Measurements from ENCODE around the gene IGFBP5.

Gene IGFBP5

GRCh38 chr2:216643986-216644659 lies 51.2 kb downstream of the IGFBP5 start:
- DNase-seq (ENCODE audit: low read depth): no peak

- DNase-seq (ENCODE audit: low read depth): no peak
Measured at GRCh38 chr2:216637472-216637871, 57.9 kb downstream of the IGFBP5 start.

GRCh38 chr2:216636551-216637450 lies 58.5 kb downstream of the IGFBP5 start:
- no peak for DNase-seq (ENCODE audit: low read depth)

GRCh38 chr2:216635701-216636550 lies 59.4 kb downstream of the IGFBP5 start:
- no peak for DNase-seq (ENCODE audit: low read depth)

- no peak for DNase-seq (ENCODE audit: low read depth)
Measured at GRCh38 chr2:216635171-216635570, 60.2 kb downstream of the IGFBP5 start.

- DNase-seq (ENCODE audit: low read depth): no peak
Measured at GRCh38 chr2:216634370-216635148, 60.8 kb downstream of the IGFBP5 start.

GRCh38 chr2:216633616-216634369 lies 61.6 kb downstream of the IGFBP5 start:
- no peak for DNase-seq (ENCODE audit: low read depth)

- DNase-seq (ENCODE audit: low read depth): no peak
Measured at GRCh38 chr2:216632952-216633615, 62.3 kb downstream of the IGFBP5 start, which contains the start of gene IGFBP2. IGFBP2 (plus strand) TSS chr2:216633420; CDS start chr2:216633524, 104 bp downstream.

GRCh38 chr2:216632346-216632951 lies 62.9 kb downstream of the IGFBP5 start:
- no peak for DNase-seq (ENCODE audit: low read depth)

GRCh38 chr2:216629784-216630183 lies 65.6 kb downstream of the IGFBP5 start:
- no peak for DNase-seq (ENCODE audit: low read depth)

- no peak for DNase-seq (ENCODE audit: low read depth)
Measured at GRCh38 chr2:216626875-216627245, 68.5 kb downstream of the IGFBP5 start.

- DNase-seq (ENCODE audit: low read depth): no peak
Measured at GRCh38 chr2:216626168-216626874, 69.0 kb downstream of the IGFBP5 start.

GRCh38 chr2:216624251-216624650 lies 71.1 kb downstream of the IGFBP5 start:
- DNase-seq (ENCODE audit: low read depth): no peak

- DNase-seq (ENCODE audit: low read depth): no peak
Measured at GRCh38 chr2:216622526-216622925, 72.8 kb downstream of the IGFBP5 start.

All from HS-27A (cell line).